Medulla oblongata (tissue), 1 donor: Measurements from ENCODE around the gene TTC13.

Experiments
- DNase-seq: peaks from one replicate; pipeline ENCODE4 v3.0.0-alpha.2; 2015; ENCODE audit errors: extremely low spot score

Gene TTC13

DNA sequence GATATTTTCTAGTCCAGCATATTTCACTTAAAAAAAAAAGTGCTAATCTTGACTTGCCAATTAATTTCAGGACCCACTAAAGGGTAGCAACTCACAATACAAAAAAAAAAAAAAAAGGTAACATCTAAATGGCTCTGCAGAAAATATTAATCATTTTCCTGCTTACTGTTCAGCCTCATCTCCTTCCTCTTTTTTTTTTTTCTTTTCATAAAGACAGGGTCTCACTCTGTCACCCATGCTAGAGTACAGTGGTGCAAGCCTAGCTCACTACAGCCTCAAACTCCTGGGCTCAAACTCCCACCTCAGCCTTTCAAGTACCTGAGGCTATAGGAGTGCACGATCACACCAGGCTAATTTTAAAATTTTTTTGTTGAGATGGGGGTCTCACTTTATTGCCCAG lies 30.4 kb downstream of the TTC13 start:
- DNase-seq = no peak

DNA sequence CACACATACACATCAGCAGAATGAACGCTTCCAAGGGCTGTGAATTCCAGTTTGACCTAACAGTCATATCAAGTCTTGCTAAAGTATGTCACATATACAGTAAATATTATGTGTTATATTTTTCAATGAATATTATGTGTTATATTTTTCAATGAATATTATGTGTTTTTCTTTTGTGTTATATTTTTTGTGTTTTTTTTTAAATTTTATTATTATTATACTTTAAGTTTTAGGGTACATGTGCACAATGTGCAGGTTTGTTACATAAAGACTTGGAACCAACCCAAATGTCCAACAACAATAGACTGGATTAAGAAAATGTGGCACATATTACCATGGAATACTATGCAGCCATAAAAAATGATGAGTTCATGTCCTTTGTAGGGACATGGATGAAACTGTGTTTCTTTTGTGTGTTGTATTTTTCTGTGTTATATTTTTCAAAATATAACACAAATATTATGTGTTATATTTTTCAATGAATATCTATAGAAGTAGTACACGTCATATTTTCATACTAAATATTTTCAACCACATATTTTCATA lies 35.5 kb downstream of the TTC13 start:
- no peak for DNase-seq

DNA sequence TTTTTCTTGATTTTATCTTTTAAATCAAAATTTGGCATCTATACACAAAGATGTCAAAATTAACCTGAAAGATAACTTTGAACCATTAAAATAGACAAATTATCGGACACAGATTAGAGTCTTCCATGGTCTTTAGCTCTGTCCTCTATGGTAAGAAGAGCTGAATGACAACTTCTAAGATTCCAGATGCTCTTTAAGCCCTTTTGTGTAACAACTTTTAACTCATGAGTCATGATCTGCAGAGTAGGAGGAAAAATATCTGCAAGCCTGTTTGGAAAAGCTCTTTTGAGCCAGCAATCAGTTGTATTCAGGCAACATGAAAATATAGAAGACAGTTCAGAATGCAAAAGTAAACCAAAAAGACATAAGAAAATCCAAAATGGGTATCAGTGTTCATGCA lies 37.8 kb downstream of the TTC13 start:
- no peak for DNase-seq

DNA sequence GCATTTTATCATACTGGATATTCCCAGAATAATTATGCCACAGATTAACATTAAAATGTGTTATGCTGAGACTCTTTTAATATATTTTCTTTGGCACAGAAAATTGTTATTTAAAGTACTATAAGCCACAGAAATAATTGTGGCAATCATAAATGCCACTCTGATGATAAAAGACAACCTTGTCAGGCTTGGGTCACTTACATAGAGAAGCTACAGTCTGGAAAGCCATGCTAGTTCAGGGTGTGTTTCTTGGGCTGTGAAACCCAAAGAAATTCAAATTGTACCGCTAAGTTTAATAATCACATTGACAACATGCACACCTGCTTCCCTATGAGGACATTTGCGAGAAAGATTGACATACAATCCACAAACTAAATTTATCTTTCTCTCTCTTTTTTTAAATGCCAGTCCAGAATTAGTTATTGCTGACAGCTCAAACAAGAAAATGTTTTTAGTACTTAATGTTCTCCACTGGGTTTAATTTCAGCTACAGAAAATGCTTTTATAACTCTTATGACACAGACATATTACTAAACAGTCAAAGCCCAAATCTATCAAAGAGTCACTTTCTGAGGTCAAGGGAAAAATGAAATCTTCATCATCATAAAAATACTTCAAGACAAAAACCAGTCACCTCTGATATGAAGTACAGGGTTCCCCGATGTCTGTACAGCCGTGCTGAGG lies 38.7 kb downstream of the TTC13 start:
- DNase-seq = no peak

DNA sequence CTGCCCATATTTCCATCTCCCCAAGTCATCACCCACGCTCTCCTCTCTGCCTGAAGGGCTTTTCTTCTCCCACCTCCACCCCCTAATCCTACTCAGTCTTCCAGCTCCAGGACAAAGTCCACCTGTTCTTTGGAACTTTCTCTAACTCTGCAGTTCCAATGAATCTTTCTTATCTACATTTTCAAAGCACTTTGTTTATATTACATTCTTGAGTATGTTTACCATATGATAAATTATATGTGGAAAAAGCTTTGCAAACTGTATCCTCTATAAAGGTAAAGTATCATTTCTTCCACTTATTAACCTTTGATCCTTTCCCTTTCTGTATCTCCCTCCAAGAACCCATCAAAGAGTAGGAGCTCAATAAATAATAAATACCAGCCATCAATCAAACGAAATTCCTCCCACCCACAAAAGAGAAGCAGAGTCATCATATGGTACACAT lies 39.7 kb downstream of the TTC13 start:
- no peak for DNase-seq

DNA sequence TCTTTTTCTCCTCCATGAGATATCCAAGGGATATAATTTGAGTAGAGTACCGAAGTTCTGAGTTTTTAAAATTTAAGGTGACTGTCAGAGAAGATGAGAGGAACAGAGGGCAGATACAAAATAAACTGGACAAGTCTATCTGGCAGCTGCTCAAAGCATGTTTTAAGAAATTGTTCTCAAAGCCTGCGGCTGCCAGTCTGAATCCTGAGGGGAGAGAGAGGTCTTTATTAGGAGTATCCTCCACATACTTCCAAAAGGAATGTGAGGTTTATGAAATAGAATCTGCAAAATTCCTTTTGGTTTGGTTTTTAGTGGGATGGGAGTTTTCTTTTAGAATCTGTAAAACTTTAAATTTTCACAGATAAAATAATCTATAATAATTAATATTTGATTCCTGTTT lies 41.3 kb downstream of the TTC13 start:
- no peak for DNase-seq

DNA sequence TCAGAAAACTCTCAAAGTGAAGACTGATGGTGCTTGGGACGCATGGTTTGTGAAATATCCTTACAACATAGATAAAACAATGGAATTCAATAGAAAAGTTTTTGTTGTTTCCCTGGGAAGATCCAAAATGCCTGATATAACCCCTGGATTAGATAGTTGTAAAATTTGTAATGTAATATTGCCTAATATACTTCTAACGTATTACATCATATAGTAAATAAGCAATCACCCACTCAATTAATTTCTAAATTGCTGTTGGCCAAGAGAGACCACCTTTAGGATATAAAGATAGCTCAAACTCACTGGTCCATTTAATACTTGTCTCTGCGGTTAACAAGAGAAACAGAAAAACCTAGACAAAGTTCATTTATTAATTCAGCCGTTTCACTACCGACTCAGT lies 42.2 kb downstream of the TTC13 start:
- DNase-seq = no peak

DNA sequence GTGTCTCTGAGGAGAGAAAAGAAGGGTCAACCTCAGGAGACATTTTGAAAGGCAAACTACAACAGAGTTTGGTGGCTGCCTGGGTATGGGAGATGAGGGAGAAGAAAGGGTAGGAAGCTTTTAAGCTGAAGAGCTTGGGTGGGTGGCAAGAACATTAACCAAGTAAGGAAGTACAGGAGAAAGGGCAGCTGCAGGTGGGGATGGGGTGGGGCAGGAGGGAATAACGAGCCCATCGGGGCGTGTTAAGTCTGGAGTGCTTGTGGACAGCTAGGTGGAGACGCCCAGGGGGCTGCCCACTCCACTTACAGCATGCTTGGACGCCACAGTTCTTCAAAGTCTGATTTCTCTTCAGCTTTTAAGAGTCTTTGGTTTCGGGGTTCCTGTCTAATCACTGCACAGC lies 42.8 kb downstream of the TTC13 start:
- no peak for DNase-seq

DNA sequence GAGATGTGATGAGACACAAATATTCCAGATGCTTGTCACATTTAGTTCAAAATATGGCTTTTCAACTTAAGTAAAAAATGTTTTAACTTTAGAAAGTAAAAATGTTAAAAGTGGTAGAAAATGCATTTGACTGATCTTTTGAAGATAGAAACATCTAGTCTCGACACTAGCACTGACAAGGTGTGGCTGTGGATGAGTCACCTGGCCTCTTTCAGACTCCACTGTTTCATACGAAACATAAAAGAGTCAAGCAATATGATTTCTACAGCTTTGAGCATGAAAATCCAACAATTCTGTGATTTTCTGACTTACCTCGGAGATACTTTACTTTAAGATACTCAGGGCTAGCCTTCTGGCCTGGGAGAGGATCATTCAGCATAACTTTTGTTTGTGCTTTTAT lies 47.7 kb downstream of the TTC13 start:
- no peak for DNase-seq

DNA sequence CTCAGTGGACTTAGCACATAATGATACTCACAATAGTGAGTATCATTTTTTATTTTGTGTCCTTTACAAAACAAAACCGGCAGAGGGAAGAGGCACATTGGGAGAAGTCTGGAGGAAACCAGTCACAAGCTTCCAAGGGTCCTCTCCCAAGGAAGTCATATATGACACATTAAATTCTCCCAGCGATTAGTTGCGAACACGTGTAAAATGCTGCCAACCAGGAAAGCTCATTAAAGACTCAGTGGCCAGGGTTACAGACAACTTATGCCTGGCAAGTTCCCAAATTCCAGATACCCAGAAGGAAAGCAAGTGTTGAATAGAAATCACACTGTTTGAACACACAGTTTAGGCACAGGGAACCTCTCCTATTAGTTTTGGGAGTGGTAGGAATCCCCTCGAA lies 52.5 kb downstream of the TTC13 start:
- no peak for DNase-seq

DNA sequence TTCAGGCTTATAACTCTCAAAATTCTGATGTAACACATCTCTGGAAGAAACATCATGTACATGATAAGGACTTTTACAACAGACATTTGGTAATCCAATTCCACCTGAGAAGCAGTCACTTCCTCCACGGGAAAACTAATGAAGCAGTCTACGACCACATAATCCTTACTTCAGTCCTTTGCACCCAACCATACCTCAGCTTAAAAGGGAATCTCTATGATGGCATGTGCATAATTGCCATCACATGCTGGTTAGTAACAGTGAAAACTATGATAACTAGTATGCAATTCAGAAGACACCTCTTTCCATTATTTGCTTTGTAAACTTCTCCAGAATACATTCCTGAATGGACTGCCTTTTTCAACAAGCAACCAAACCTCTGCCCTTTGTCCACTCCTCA lies 53.1 kb downstream of the TTC13 start:
- no peak for DNase-seq

DNA sequence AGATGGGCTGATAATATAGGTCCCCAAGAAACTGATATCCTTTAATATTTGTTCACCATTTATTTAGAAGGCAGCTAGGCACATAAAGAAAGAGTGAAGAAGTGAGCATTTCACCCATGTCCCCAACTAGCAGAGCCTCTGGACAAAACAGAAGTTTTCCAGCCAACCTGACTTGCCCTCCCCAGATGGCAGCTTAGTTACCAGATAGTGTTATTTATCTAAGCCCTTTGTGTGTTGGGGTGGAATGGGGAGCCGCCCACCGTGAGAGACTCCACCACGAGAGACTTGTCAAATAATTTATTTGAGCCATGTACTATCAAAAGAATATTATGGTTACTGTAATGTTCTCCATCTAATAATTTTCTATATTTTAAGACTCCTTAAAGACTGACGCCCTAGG lies 55.5 kb downstream of the TTC13 start:
- DNase-seq = no peak

DNA sequence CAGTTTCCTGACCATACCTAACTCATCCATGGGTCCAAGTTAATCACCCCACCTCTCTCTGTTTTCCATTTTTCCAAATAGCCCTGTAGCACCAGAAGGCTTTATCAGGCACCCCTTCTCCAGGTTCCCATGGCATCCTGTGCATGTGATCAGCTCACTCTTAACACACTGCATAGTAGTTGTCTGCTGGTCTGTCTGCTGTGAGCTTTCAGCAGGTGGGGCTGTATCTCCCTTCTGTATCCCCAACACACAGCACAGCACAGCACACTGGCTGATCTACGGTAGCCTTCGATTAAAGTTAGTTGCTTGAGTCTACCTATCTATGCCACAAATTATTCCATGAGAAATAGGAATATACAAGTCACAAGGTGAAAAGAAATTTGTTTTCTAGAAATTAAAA lies 56.0 kb downstream of the TTC13 start:
- no peak for DNase-seq

DNA sequence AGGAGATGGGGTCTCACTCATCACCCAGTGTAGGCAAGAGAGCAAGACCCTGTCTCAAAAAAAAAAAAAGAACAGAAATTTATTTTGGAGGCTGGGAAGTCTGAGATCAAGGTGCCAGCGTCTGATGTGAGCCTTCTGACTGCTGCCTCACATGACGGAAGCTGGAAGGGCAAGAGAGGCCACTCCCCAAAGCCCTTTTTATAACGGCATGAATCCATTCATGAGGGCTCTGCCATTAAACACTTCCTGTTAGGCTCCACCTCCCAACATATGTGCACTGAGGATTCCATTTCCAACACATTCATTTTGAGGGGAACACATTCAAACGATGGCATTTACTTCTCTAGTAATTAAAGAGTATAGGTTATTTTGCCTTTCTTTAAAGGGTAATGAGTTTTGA lies 59.5 kb downstream of the TTC13 start:
- no peak for DNase-seq

DNA sequence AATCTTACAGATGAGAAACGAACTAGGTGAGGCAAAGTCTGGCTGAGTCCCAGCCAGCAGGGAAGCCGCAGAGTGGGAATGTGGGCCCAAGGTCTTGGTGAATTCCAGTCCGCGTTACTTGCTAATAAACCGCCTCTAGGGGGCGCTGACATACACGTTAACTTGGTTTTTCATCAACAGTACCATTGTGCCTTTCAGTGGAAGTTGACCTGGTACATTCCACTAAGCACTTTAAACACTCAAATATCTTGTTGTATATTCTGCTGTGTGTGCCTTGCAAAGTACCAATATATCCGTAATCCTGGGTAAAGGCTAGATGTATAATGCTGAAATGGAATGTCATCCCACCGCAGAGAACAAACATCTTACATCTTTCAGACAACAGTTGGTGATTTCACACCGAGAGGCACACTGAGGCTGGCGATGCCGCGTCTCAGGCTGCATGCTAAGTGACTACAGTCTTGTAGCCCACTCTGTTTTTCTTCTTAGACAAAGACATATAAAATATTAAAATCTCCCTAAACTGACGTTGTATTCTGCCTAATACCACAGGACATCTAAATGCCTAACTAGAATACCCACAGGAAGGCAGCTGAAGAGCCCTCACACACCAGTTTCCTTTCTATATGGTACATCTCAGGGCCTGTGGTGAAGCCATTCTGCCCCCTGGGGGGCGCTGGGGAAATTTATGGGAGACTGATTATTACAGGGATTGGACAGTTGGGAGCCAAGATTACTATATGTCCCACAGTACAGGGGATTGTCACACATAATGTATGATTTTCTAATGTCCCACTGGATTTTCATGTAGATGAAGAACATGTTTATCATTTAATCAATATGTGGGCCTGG lies 61.2 kb downstream of the TTC13 start:
- DNase-seq = peak; percentile 94

DNA sequence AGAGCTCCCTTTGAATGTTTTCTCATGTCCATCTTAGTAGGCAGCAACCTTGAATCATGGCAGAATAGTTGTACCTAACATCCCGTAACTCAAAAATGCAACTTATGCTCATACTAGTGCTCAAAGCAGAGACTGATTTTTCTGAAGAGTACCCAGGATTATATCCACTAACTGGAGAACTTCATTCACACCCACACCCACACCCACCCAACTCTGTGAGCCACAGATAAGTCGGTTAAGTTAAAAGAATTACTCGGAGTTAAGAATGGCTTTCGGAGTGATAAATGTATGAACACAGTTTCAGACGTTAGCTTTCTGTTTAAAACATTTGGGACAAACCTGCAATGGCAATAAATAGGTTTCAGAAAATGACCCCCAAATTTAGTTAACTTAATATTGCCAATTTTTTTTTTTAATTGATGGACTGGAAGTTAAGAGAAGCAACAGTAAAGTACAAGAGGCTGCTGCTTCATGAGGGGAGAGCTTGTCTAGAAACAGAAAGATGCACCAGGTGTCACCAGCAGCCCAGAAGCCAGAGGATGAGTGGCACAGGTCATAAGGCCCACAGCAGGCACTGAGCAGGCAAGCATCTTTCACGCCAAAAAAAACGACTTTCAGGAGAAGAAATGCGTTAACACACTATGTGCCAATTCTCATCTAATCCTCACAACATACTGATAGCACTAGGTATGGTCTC lies 61.9 kb downstream of the TTC13 start:
- DNase-seq = no peak

DNA sequence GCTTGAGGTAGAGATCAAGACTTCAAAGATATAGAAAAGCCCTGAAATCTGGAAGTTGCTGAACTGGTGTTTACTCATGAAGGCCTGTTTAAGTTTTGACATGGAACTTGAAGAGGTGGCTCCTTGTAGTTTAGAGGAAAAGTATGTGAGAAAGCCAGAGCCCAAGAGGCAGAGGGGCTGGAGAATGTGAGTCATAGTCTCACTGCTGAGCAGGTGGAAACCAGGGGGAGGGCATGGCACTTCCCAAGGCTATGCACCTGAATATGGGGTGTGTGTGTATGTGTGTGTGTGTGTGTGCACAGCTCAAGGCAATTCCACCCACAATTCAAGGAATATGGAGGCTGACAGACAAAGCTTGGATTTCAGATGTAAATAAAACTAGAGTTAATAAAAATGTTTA lies 63.6 kb downstream of the TTC13 start:
- no peak for DNase-seq

DNA sequence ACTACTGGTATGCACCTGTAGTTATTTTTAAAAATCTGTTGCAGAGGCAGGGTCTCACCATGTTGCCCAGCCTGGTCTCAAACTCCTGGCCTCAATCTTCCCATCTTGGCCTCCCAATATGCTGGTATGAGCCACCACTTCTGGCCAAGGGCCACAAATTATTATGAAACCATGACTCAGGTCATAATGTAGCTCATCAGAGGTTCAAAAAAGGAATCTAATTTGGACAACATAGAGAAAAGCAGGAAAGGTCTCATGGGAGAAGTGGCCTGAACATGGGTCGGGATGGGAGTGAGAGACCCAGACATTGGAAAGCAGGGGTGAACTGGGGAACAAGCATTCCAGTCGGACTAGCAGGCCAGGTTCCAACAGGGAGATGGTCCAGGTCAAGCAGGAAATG lies 65.2 kb downstream of the TTC13 start:
- DNase-seq = no peak

DNA sequence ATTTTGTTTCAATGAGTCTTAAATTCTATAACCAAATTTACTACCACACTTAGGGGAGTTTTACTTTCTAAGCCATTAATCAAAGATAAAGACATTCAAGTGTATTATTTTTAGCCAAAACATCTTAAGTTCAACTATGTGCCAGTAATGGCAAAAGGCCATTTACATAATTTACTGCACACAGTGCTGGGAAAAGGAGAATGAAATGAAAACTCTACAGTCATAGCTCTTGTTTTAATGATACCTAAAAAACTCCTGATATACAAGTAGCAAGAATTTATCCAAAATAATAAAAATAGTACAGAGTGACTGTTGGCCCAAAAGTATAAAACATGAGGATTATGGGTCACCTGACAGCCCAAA lies 67.9 kb downstream of the TTC13 start:
- DNase-seq = no peak

DNA sequence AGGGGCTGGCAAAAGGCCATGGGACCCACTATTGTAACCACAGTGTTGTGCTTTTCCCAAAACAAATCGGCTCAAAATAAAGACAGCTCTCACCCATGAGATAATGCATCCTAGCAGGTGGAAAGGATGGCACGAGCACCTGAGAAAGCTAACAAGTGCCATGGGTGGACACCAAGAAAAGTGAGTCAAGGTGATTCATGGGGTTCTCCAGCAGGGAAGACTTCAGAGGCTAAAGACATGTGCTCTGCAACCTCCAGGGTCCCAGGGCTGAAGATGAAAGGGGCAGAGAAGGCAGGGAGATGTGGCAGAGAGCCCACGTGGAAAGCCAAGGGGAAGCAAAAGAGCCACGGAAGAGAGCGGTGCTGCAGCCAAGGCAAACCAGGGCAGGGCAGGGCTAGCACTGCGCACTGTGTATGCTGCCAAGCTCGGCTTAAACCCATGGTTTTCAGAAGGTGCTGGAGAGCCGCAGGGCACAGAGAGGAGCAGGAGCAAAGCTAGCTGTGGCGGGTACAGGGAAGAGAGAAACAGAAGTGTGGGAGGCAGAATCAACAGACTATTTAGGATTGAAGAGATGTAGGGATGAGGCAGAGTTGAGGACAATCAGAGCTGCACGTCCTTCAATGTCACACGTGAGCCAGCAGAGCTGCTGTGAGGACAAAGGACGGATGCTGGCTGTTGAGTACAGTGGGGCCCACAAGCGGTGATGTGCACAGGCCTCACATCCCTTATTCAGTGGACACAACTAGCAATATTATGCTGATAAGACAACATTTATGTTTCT lies 68.5 kb downstream of the TTC13 start:
- peak; percentile 86 for DNase-seq

DNA sequence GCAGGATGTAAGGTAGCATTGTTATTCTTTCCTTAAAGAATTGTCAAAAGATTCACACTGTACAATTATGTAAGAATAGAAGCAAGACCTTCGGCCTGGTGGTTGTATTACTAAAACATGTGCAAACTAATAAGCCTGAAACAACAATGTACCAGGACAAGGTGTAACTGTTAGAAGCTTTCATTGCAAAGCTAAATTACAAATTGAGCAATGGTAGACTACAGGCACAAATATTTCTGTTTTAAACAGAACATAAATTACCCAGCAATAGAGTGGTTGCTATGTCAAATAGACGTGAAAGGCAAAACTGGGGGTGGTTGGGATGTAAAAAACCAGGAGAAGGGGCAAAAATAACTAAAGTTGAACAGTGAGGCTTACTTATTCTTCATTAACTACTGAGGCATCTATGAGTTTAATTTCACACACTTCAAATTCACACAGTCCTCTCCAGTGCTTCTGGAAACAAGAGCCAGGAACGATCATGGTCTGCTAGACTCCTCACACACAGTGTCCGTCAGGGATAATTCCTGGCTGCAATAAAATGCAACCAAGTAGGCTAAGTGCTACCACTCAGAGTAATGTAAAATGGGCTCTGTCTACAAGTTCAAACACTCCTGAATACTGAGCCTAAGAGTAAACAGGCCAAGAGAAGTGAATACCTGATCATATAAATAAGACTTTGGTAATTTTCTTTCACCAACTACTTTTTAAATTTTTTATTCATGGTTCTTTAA lies 71.0 kb downstream of the TTC13 start:
- DNase-seq = peak; percentile 26
